Ectodermal cell (in vitro differentiated cells): ENCODE results near the gene KRT9.

Source experiments
- H3K27ac ChIP-seq: 2 replicates; pipeline ENCODE4 v1.7.0; 2013; ENCODE audit warnings: mild to moderate bottlenecking, low read depth, low read length; ENCODE audit not compliant: insufficient read depth, poor library complexity, severe bottlenecking
- H3K27me3 ChIP-seq: 2 replicates; pipeline ENCODE4 v1.7.0; 2013; ENCODE audit warnings: mild to moderate bottlenecking, low read length; ENCODE audit not compliant: insufficient read depth, control insufficient read depth, poor library complexity, severe bottlenecking
- H3K36me3 ChIP-seq: one replicate; pipeline ENCODE4 v1.7.0; 2013; ENCODE audit warnings: low read length; ENCODE audit not compliant: control insufficient read depth, insufficient read depth
- H3K4me1 ChIP-seq: one replicate; pipeline ENCODE4 v1.7.0; 2013; ENCODE audit warnings: low read length; ENCODE audit not compliant: control insufficient read depth, insufficient read depth
- H3K4me3 ChIP-seq: 2 replicates; pipeline ENCODE4 v1.7.0; 2013; ENCODE audit warnings: low read depth, low read length, control low read depth; ENCODE audit not compliant: insufficient read depth
- H3K9me3 ChIP-seq: 2 replicates; pipeline ENCODE4 v1.7.0; 2013; ENCODE audit warnings: mild to moderate bottlenecking, low read length, moderate library complexity; ENCODE audit not compliant: control insufficient read depth
- WGBS, 2 experiments: methylation state at CpG; one replicate each; pipeline ENCODE4 v1.1.7; 2013; ENCODE audit warnings: missing lambda C conversion rate in 2 of 2; 5-methylcytosine and 5-hydroxymethylcytosine counted together

The KRT9 gene

GRCh38 chr17:41553987-41554680 is 17.7 kb downstream of the KRT9 start:
- 70% methylated on average over 5 to 8 of the region's 8 CpGs for WGBS, 2 experiments
- H3K27ac ChIP-seq: no peak overlapping the region
- peaks cover 5% of the 10 kb centered on the region for H3K4me1 ChIP-seq
- no peaks in the 10 kb centered on the region for H3K9me3 ChIP-seq
- H3K36me3 ChIP-seq: no peaks in the 10 kb centered on the region
- H3K4me3 ChIP-seq: no peak overlapping the region
- no peaks in the 10 kb centered on the region for H3K27me3 ChIP-seq

GRCh38 chr17:41553176-41553575 is 18.7 kb downstream of the KRT9 start:
- no peak overlapping the region for H3K4me3 ChIP-seq
- no peaks in the 10 kb centered on the region for H3K9me3 ChIP-seq
- H3K27ac ChIP-seq: no peak overlapping the region
- no peaks in the 10 kb centered on the region for H3K27me3 ChIP-seq
- 88 to 89% methylated on average over 4 of the region's 4 CpGs for WGBS, 2 experiments
- H3K4me1 ChIP-seq: peaks cover 9% of the 10 kb centered on the region
- H3K36me3 ChIP-seq: no peaks in the 10 kb centered on the region

GRCh38 chr17:41552455-41552854 is 19.4 kb downstream of the KRT9 start:
- WGBS, 2 experiments: 90 to 94% methylated on average over 5 of the region's 5 CpGs
- no peaks in the 10 kb centered on the region for H3K27me3 ChIP-seq
- no peaks in the 10 kb centered on the region for H3K9me3 ChIP-seq
- H3K4me1 ChIP-seq: peaks cover 15% of the 10 kb centered on the region
- no peaks in the 10 kb centered on the region for H3K36me3 ChIP-seq
- H3K27ac ChIP-seq: no peak overlapping the region
- H3K4me3 ChIP-seq: no peak overlapping the region

GRCh38 chr17:41551365-41551764 is 20.5 kb downstream of the KRT9 start:
- Histone ChIP-seq H3K4me3 (no peak overlapping the region), H3K27me3 (no peaks in the 10 kb centered on the region), H3K27ac (no peak overlapping the region), H3K36me3 (no peaks in the 10 kb centered on the region), H3K9me3 (no peaks in the 10 kb centered on the region), H3K4me1 (peaks cover 20% of the 10 kb centered on the region)
- WGBS, 2 experiments: 64 to 70% methylated on average over 3 to 5 of the region's 5 CpGs

GRCh38 chr17:41549596-41550039 is 22.2 kb downstream of the KRT9 start:
- peaks cover 24% of the 10 kb centered on the region for H3K4me1 ChIP-seq
- no peak overlapping the region for H3K4me3 ChIP-seq
- no peaks in the 10 kb centered on the region for H3K27me3 ChIP-seq
- no peaks in the 10 kb centered on the region for H3K36me3 ChIP-seq
- 85 to 89% methylated on average over 8 of the region's 8 CpGs for WGBS, 2 experiments
- no peaks in the 10 kb centered on the region for H3K9me3 ChIP-seq
- no peak overlapping the region for H3K27ac ChIP-seq

- Histone ChIP-seq H3K27ac (peak overlapping the region; percentile 92), H3K9me3 (no peaks in the 10 kb centered on the region), H3K27me3 (no peaks in the 10 kb centered on the region), H3K36me3 (no peaks in the 10 kb centered on the region), H3K4me1 (peaks cover 29% of the 10 kb centered on the region), H3K4me3 (no peak overlapping the region)
- WGBS, 2 experiments: 2% methylated on average over 25 of the region's 25 CpGs
Measured at GRCh38 chr17:41548844-41549595, 22.8 kb downstream of the KRT9 start.

- Histone ChIP-seq H3K27me3 (no peaks in the 10 kb centered on the region), H3K4me3 (no peak overlapping the region), H3K9me3 (no peaks in the 10 kb centered on the region), H3K27ac (peak overlapping the region; percentile 92), H3K36me3 (no peaks in the 10 kb centered on the region), H3K4me1 (peaks cover 29% of the 10 kb centered on the region)
- 73% methylated on average over 23 of the region's 23 CpGs for WGBS, 2 experiments
Measured at GRCh38 chr17:41547921-41548843, 23.7 kb downstream of the KRT9 start.

GRCh38 chr17:41547378-41547841 is 24.4 kb downstream of the KRT9 start:
- 65 to 66% methylated on average over 9 of the region's 9 CpGs for WGBS, 2 experiments
- H3K27me3 ChIP-seq: no peaks in the 10 kb centered on the region
- no peaks in the 10 kb centered on the region for H3K36me3 ChIP-seq
- H3K4me1 ChIP-seq: peaks cover 29% of the 10 kb centered on the region
- H3K4me3 ChIP-seq: no peak overlapping the region
- H3K27ac ChIP-seq: no peak overlapping the region
- H3K9me3 ChIP-seq: no peaks in the 10 kb centered on the region

GRCh38 chr17:41546819-41547218 is 25.0 kb downstream of the KRT9 start:
- no peak overlapping the region for H3K27ac ChIP-seq
- 93 to 97% methylated on average over 3 of the region's 3 CpGs for WGBS, 2 experiments

More at GRCh38 chr17:41546819-41547218, 25.0 kb downstream of the KRT9 start:
- Histone ChIP-seq H3K27me3 (no peaks in the 10 kb centered on the region), H3K36me3 (no peaks in the 10 kb centered on the region), H3K4me3 (no peak overlapping the region), H3K9me3 (no peaks in the 10 kb centered on the region), H3K4me1 (peaks cover 27% of the 10 kb centered on the region)
